WTC11 (cell line): ENCODE measurements around the gene CEACAM4. TPM values are rescaled to one million over a fixed set of nuclear protein-coding genes. Genes with fewer than 3 reads are reported as not detected.

ENCODE experiments used
- ATAC-seq: fragments of 200-7000 bp; cut with Tn5 transposase; 2 replicates; pipeline ENCODE4 v1.10.0; 2021; ENCODE audit warnings: mild to moderate bottlenecking, moderate library complexity
- CTCF ChIA-PET: fragments of 300-600 bp; sonication (Branson Sonifier 250); formaldehyde crosslinking; loops from one replicate; lab custom pipeline; 2021; ENCODE audit warnings: antibody characterized with exemption; lab: Charles Lee
- POLR2A ChIA-PET: fragments of 350-600 bp; sonication (Branson Sonifier 250); formaldehyde crosslinking; loops from one replicate; lab custom pipeline; 2021; ENCODE audit warnings: antibody characterized with exemption; lab: Charles Lee
- DNase-seq: peaks from one replicate; pipeline ENCODE4 v3.0.0; 2021; ENCODE audit warnings: low spot score
- H3K27ac Mint-ChIP-seq: 2 replicates; pipeline ENCODE4 v1.8.0; 2021; ENCODE audit warnings: mixed read lengths
- H3K27me3 Mint-ChIP-seq: 2 replicates; pipeline ENCODE4 v1.8.0; 2021; ENCODE audit warnings: low read depth, mild to moderate bottlenecking, moderate library complexity, mixed read lengths
- H3K36me3 Mint-ChIP-seq: 2 replicates; pipeline ENCODE4 v1.8.0; 2021; ENCODE audit warnings: mixed read lengths
- H3K4me1 Mint-ChIP-seq: 2 replicates; pipeline ENCODE4 v1.8.0; 2022; ENCODE audit warnings: mixed read lengths
- H3K4me3 Mint-ChIP-seq: 2 replicates; pipeline ENCODE4 v1.8.0; 2021; ENCODE audit warnings: mild to moderate bottlenecking, moderate library complexity, mixed read lengths
- H3K9me3 Mint-ChIP-seq: 2 replicates; pipeline ENCODE4 v1.8.0; 2021; ENCODE audit warnings: mixed read lengths
- CDX4 ChIP-seq: fragments of 250-450 bp; sonication (Bioruptor Pico); IDR thresholded peaks from 2 replicates; pipeline ENCODE4 v1.9.0; 2021; ENCODE audit warnings: moderate library complexity, mild to moderate bottlenecking, inconsistent platforms, borderline replicate concordance
- EMX1 ChIP-seq: fragments of 250-450 bp; sonication (Bioruptor Pico); IDR thresholded peaks from 2 replicates; pipeline ENCODE4 v1.8.0; 2021; ENCODE audit warnings: mild to moderate bottlenecking
- ERG ChIP-seq: fragments of 250-450 bp; sonication (Bioruptor Pico); IDR thresholded peaks from 2 replicates; pipeline ENCODE4 v1.8.0; 2021; ENCODE audit warnings: mild to moderate bottlenecking
- ESRRA ChIP-seq: sonication (generic); formaldehyde crosslinking; IDR thresholded peaks from 2 replicates; pipeline ENCODE4 v1.8.1; 2022; ENCODE audit warnings: mild to moderate bottlenecking, missing genetic modification reagents, borderline replicate concordance
- FOXJ3 ChIP-seq: sonication (generic); formaldehyde crosslinking; IDR thresholded peaks from 2 replicates; pipeline ENCODE4 v1.9.0; 2021; ENCODE audit warnings: missing genetic modification reagents, mild to moderate bottlenecking, borderline replicate concordance
- FOXP1 ChIP-seq: sonication (generic); formaldehyde crosslinking; IDR thresholded peaks from 2 replicates; pipeline ENCODE4 v1.8.0; 2022; ENCODE audit warnings: missing genetic modification reagents, mild to moderate bottlenecking, moderate library complexity, borderline replicate concordance
- GRHL2 ChIP-seq: fragments of 250-450 bp; sonication (Bioruptor Pico); IDR thresholded peaks from 2 replicates; pipeline ENCODE4 v1.8.0; 2022; ENCODE audit warnings: mild to moderate bottlenecking, moderate library complexity; ENCODE audit not compliant: insufficient replicate concordance, severe bottlenecking
- JAZF1 ChIP-seq: fragments of 250-450 bp; sonication (Bioruptor Pico); IDR thresholded peaks from 2 replicates; pipeline ENCODE4 v1.9.0; 2021; ENCODE audit warnings: moderate library complexity, mild to moderate bottlenecking, inconsistent platforms
- MYBL2 ChIP-seq: sonication (generic); formaldehyde crosslinking; IDR thresholded peaks from 2 replicates; pipeline ENCODE4 v1.8.1; 2023; ENCODE audit warnings: mild to moderate bottlenecking, moderate library complexity, missing genetic modification reagents
- SP1 ChIP-seq: sonication (generic); formaldehyde crosslinking; conservative IDR thresholded peaks from 2 replicates; pipeline ENCODE4 v1.8.1; 2022; ENCODE audit warnings: missing genetic modification reagents
- TCF7 ChIP-seq: sonication (generic); formaldehyde crosslinking; IDR thresholded peaks from 2 replicates; pipeline ENCODE4 v1.8.0; 2022; ENCODE audit warnings: mild to moderate bottlenecking, low read depth, missing genetic modification reagents, moderate library complexity
- ZBTB21 ChIP-seq: sonication (generic); formaldehyde crosslinking; IDR thresholded peaks from 2 replicates; pipeline ENCODE4 v1.8.1; 2023; ENCODE audit warnings: mild to moderate bottlenecking, missing genetic modification reagents, borderline replicate concordance
- ZNF138 ChIP-seq: sonication (generic); formaldehyde crosslinking; conservative IDR thresholded peaks from 2 replicates; pipeline ENCODE4 v1.8.1; 2022; ENCODE audit warnings: mild to moderate bottlenecking, moderate library complexity, missing genetic modification reagents
- ZNF263 ChIP-seq: sonication (generic); formaldehyde crosslinking; IDR thresholded peaks from 2 replicates; pipeline ENCODE4 v1.8.1; 2022; ENCODE audit warnings: low read depth, mild to moderate bottlenecking, moderate library complexity, missing genetic modification reagents
- ZNF281 ChIP-seq: sonication (generic); formaldehyde crosslinking; IDR thresholded peaks from 2 replicates; pipeline ENCODE4 v1.8.0; 2023; ENCODE audit warnings: mild to moderate bottlenecking, missing genetic modification reagents
- ZNF532 ChIP-seq: fragments of 250-450 bp; sonication (Bioruptor Pico); IDR thresholded peaks from 2 replicates; pipeline ENCODE4 v1.9.0; 2021; ENCODE audit warnings: mild to moderate bottlenecking, borderline replicate concordance
- total RNA-seq: library from RNA; stranded (reverse); gene quantifications from 3 replicates; pipeline ENCODE4 v1.2.3, GENCODE V29; 2021

Gene CEACAM4
- total RNA-seq, 1 experiment from 2014 or later: not detected

GRCh38 chr19:41670755-41671154 is 43.9 kb upstream of the CEACAM4 start (continued):
- TF ChIP-seq ZNF281 (CRISPR knock-in tag) (no peak), ZNF532 (CRISPR knock-in tag) (no peak), ZBTB21 (CRISPR knock-in tag) (no peak), JAZF1 (CRISPR knock-in tag) (no peak)

- Mint-ChIP-seq H3K4me3 (no peak overlapping the region), H3K4me1 (no peaks in the 10 kb centered on the region), H3K36me3 (peaks cover 7% of the 10 kb centered on the region), H3K27me3 (peaks cover 60% of the 10 kb centered on the region), H3K27ac (no peak overlapping the region), H3K9me3 (peaks cover 55% of the 10 kb centered on the region)
- DNase-seq: no peak
- ATAC-seq: no peak
- ChIA-PET CTCF (no interaction called here), POLR2A (no interaction called here)
- TF ChIP-seq CDX4 (CRISPR knock-in tag) (no peak), SP1 (no peak), GRHL2 (CRISPR knock-in tag) (no peak), TCF7 (CRISPR knock-in tag) (no peak), MYBL2 (CRISPR knock-in tag) (no peak), ZNF281 (CRISPR knock-in tag) (no peak), ERG (CRISPR knock-in tag) (no peak), EMX1 (CRISPR knock-in tag) (no peak), ZNF263 (CRISPR knock-in tag) (no peak), FOXJ3 (CRISPR knock-in tag) (no peak), FOXP1 (CRISPR knock-in tag) (no peak), ESRRA (CRISPR knock-in tag) (no peak), ZNF138 (no peak)
Measured at GRCh38 chr19:41668315-41668714, 41.4 kb upstream of the CEACAM4 start.
